ENCODE data around the gene GPC3.
"Not testable (repeated sequence)": the region's sequence is repeated elsewhere in the genome, so short reads cannot be mapped to it uniquely, and the experiment has no call there.

GPC3 gene

DNA sequence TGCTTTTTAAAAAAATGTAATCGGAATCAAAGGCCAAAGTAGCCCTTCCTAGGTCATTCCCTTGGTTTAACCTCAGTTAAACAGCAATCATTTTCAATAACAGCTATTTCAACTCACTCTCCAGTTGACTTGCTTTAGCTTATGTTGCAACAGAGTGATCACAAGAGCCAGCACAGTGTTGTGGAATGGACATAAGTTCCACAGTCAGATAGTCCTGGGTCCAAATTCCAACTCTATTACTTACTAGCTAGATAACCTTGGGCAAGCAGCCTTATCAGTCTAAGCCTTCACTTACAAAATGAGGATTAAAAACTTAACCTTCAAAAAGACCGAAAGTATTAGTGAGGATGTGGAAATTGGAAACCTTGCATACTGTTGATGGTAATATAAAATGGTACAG, 9.2 kb upstream of the GPC3 start:
- DNase-seq = no peak

- DNase-seq = no peak
Observed at GRCh38 chrX:133992882-133993281, 7.5 kb upstream of the GPC3 start.

- no peak for DNase-seq
Observed at GRCh38 chrX:133991814-133992213, 6.4 kb upstream of the GPC3 start.

DNA sequence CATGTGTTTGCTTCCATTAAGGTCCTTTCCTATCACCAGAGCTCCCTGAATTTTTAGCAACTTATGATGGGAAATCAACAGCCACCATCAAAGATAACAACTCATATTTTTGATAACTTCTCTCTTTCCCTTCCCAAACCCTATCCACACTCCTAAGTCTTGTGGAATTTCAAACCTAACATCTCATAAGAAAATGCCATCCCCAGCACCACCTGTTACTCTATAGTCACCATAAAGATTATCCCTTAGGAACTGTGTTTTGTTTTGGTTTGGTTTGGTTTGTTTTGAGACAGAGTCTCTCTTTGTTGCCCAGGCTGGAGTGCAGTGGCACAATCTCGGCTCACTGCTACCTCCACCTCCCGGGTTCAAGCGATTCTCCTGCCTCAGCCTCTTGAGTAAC, 5.7 kb upstream of the GPC3 start:
- not testable (repeated sequence) for DNase-seq

- no peak for DNase-seq
Observed at GRCh38 chrX:133989993-133990392, 4.6 kb upstream of the GPC3 start.

- no peak for DNase-seq
Observed at GRCh38 chrX:133989490-133989889, 4.1 kb upstream of the GPC3 start.

GRCh38 chrX:133988010-133988409, 2.6 kb upstream of the GPC3 start:
- DNase-seq = no peak

DNA sequence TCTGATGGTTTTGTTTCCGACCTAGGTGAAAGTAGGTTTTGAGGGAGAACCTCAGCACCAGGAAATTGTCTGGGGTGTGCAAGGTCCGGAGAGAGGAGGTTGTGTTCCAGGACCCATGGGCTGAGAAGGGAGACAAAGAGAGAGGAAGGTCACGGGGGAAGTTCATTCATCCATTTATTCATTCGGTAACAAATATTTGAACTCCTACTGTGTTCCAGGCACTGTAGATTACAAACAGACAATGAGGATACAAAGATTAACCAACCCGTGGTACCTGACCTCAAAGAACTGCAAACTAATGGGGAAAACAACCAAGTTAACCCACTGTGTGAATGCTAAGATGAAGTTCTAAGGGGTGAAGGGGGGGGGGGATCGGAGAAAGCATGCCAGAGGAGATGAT, 1.8 kb upstream of the GPC3 start:
- no peak for DNase-seq

GRCh38 chrX:133985967-133986683, 731 bp upstream of the GPC3 start:
- DNase-seq = no peak

GRCh38 chrX:133984857-133985163, 584 bp downstream of the GPC3 start:
- no peak for DNase-seq

GRCh38 chrX:133983974-133984845, 1.2 kb downstream of the GPC3 start:
- no peak for DNase-seq

GRCh38 chrX:133983256-133983973, 2.0 kb downstream of the GPC3 start:
- no peak for DNase-seq

- DNase-seq = no peak
Observed at GRCh38 chrX:133981924-133982323, 3.5 kb downstream of the GPC3 start.

GRCh38 chrX:133980832-133981588, 4.4 kb downstream of the GPC3 start:
- DNase-seq = no peak

DNA sequence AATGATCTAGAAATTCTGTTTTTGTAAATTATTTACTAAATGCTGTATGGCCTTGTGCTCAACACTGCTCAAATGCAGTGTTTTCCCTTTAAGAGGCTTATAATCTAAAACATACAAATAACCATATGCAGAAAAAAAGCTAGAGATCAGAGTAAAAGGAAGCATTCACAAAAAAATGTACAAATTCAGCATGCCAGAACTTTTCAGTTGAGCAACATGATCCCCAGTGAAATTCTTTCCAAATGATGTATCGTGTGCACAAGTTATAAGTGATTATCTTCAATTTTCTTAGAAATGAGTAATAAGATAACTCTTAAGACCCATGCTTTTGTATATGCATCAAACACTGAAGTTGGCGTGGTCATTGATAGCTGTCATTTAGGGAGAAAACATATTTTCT, 5.0 kb downstream of the GPC3 start:
- DNase-seq = no peak

DNA sequence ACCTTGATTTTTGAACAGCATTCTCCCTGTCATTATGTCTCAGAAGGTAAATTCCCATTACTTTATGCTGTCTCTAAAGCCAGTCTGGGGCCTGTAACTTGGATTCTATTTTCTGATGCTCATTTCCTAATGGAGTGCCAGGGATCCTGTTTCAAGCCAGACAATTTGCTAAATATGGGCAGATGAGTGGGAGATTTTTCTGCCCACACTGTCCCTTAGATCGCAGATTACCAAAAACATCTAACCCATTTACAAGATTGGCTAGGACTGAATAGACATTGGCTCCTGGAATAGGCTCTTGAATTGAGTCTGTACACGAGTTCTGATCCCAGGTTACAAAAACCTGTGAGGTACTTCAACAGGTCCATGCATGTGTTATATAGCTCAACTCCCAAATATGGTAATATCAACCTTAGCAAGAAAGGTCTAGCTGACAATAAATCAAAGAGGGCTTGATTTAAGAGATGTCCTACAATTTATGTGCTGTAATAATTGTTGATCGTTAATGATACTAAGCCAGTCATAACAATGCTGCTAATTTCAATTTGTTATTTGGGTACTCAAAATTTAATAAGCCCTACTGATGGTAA, 5.7 kb downstream of the GPC3 start:
- DNase-seq = no peak

GRCh38 chrX:133973704-133974103, 11.7 kb downstream of the GPC3 start:
- no peak for DNase-seq

DNA sequence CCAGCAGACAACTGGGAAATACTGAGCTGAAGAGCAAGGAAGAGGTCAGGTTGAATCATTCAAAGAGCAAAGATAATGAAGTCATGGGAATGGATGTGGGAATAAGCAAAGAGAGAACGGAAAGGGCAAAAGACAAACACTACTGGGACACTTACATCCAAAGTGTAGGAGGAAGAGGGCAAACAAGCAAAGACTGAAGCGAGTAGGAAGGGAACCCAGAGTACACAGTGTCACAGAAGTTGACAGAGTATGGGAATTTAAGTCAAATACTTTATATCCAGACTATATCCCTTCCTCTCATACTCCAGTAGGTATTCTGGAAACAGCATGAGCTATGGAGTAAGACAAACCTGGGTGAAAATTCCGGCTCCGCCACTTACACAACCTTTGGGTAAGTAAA, 12.5 kb downstream of the GPC3 start:
- no peak for DNase-seq

- no peak for DNase-seq
Observed at GRCh38 chrX:133971586-133971985, 13.8 kb downstream of the GPC3 start.

DNA sequence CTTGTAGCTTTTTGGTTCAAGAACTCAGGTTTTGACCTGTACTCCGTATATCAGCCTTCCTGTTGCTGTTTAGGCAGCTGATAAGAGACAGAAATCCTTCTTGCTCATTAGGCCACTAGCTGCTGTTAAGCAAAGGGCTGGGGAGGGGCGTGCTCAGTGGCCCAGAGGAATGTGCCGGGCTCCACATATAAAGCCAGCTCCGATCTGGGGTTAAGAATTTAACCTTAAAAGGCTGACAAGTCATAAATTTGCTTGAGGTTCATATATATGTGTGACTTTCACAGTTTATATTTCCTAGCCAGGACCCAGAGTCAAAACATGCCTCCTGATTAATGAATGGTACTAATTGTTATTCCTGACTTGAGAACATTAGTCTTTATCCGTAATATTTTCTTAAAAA, 15.3 kb downstream of the GPC3 start:
- no peak for DNase-seq

DNA sequence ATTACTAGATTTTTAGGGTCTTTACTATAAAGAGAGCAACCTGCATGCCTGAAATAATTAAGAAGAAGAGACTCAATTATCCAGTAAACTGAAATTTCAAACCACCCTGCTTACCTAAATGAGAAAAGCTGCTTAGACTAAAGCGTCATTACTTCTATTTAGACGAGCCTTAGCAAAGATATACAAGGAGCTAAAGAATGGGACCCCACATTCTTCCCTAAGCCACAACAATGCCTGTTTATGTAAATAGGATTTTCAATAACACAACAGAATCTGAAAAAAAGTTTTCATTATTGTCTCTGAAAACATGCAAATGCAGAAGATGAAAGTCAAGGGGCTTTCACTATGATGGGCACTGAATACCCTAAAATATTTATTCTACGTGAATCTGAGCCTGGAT, 16.2 kb downstream of the GPC3 start:
- no peak for DNase-seq

GRCh38 chrX:133968109-133968508, 17.3 kb downstream of the GPC3 start:
- DNase-seq = no peak

GRCh38 chrX:133966199-133966598, 19.2 kb downstream of the GPC3 start:
- no peak for DNase-seq
